ENCODE measurements around the gene SNX13. TPM values are rescaled to one million over a fixed set of nuclear protein-coding genes. Genes with fewer than 3 reads are reported as not detected.

Gene SNX13
- total RNA-seq, 1 experiment from 2014 or later = 36.1 TPM

DNA sequence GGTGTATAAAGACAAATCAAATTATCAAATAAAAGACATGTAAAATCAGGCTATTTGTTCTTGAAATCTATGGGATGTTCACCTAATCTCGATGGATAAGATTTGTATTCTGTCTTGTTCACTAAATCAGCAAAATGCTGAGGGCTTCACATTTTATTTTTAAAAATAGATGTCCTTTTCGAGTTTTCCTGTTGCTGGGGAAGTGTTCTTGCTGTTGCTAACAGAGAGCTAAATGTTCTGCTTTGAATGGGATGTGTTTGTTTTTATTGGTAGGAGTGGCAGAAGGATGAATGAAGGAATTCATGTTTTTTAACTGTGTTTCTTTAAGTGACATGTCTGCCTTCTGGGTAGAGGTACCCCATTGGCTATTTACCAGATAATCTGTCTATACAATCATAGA is 7.3 kb upstream of the SNX13 start:
- no peak for DNase-seq (ENCODE audit: low read depth)

DNA sequence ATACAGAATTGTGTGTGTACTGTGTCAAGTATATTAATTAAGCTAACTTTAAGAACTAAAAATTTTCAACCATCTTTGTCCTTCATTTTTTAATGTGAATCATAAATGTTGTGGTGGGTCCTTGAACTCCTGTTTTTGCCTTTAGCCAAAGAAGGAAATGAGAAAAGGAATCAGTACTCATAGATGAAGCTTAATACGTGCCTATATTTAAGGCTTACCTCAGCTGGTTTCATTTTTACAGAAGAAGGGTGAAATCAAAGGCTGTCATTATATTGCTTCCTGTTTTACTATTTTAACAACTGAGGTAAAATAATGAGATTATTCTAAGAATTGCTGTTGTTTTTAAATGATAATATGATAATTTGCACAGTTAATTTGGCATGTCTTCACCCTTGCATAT is 6.3 kb upstream of the SNX13 start:
- DNase-seq (ENCODE audit: low read depth) = no peak

DNA sequence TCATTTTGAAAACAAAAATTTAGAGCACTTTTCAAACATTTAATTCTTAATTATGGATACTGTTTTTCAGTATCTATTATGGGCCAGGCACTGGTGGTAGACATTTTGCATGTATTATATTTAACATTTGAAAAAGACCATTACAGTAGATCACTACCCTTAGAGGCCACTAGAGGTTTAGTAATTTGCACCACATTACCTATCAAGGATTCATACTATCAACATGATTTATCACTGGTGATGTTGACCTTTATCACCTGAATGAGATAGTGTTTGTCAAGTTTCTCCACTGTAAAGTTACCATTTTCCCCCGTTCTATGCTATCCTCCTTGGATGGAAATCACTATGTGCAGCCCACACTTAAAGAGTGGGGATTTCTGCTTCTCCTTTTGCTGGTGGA is 4.4 kb upstream of the SNX13 start:
- no peak for DNase-seq (ENCODE audit: low read depth)

DNA sequence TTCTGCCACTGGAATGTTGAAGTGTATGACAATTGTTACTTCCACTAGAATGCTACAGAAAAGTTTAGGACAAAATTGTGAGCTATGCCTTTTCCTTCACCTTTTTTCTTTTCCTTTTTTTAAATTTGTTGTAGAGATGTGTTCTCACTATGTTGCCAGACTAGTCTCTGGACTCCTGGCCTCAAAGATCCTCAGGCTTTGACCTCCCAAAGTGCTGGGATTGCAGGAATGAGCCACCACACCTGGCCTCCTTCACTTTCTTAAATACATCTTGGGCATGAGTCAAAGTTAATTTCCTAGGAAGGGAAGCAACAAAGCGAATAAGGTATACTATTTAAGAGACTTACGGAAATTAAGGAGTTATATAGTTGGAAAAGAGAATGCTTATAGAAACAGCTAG is 2.7 kb upstream of the SNX13 start:
- DNase-seq (ENCODE audit: low read depth) = no peak

DNA sequence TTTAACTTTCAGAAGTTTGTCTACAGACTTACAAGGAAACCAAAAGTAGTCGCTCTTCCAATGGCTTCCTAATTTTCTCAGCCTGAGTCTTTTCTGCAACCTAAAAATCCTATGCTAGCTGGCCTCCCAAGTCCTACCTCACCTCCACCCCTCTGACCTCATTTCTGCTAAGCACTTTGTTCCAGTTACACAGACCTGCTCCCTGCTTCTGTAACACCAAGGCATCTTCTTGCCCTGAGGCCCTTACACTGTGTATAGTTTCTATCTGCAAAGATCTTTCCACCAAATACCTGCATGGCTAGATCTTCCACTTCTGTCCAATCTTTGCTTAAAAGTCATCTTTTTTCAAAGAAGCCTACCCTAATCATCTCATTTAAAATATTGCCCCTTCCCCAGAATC is 1.9 kb upstream of the SNX13 start:
- no peak for DNase-seq (ENCODE audit: low read depth)

DNA sequence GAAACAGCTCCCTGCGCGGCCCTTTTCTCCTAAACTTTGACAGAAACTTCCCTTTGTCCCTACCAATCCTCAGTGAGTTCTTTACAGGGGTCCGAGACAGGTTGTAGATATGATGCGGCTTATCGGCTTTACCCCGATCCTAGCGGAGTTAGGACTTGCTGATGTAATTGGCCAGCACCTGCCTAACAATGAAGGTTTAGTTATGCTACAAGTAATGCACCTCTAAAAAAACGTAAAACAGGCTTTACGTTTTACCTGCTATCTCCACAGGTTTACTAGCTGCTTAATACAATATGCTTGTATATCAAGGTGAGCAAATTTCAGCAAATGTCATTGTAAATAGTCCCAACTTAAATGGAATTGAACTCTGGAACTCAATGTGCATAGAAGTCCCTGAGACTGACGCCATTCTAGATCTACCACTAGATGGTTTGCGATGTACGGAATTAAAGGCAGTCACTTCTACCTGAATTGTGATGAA is 697 bp upstream of the SNX13 start:
- no peak for DNase-seq (ENCODE audit: low read depth)

DNA sequence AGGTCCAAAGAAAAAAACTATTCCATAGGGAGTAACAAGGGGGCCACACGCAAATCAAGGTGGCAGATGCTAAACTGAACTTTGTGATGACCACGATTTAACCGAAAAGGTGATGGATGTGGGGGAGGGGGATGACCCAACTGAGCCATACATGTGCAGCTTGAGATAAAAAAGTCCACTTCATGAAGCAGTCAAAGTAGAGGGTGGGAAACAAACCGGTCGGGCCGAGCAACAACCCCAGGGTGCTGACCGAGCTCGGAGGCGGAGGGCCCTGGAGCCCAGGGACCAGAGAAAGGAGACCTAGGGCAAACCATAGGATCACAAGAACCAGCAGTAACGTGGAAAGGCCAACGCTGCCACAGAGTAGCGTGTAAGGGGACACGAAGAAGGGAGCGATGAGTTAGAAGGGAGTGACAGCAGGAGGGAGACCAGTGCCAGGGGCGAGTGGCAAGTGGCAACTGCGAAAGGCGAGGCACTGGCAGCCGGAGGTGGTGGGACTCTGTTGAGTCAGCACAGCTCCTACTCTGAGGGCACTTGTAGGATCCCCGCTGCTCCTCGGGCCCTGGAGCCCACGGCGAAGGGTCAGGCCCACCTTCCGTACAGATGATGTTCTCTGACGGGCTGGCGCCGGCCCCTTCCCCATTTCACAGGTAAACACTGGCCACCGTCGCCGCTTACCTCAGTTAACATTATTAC is 540 bp downstream of the SNX13 start:
- peak; percentile 64 for DNase-seq (ENCODE audit: low read depth)

DNA sequence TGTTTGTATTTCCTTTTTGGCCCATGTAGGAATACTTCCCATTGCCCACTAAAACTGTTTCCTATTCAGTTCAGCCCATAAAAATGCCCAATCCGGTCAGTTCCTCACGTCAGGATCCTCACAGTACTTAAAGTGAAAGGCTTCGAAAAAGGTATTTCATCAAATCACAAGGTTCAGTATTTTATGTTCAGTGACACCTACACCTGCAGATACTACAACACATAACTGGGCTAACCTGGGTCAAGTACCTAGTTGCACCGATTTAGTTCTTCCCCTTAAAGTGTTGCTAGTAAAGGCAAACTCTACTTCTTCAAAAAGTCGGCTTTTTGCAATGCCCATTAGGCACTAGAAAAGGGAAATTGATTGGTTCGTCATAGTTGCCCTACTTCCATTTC is 1.1 kb downstream of the SNX13 start:
- DNase-seq (ENCODE audit: low read depth) = peak; percentile 65

DNA sequence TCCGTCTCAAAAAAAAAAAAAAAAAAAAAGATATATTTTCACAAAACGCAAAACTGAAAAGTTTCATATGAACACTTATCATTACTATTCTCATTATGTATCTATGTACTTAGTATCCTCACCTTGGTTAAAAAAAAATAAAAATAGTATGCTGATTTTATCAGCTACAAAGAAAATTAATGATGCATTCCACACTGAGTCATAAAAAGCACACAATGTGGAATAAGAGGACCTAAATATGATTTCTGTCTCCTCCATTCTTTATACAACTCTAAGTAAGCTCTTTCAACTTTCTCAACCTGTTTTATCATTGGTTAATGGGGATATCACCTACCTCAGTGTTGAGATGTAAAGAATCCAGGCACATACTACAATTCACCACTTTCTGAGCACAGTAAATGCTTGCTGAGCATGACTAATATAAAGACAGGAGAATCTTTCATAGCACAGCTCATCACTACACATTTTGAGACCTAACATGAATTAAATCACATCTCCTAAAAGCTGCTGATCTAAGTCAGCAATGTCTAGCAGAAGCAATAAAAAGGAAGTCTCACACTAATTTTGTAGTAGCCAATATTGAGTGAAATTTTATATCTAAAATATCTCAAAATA is 2.7 kb downstream of the SNX13 start:
- DNase-seq (ENCODE audit: low read depth) = peak; percentile 12

DNA sequence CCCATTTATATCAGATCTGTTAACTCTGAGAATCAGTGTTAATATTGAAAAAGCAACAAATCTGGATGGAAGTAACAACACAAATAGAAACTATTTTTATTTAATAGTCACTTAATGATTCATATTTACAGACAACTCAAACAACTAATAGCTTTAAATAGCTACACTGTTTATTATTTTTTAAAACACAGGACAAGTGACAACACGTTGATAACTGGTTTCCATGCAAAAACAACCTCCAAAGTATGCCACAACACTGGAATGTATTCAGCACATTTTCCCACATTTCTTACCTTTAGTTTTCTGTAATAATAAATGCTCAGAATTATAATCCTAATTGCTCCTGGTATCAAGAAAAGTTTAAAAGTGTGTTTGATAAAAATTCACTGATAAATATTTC is 4.0 kb downstream of the SNX13 start:
- DNase-seq (ENCODE audit: low read depth) = no peak

DNA sequence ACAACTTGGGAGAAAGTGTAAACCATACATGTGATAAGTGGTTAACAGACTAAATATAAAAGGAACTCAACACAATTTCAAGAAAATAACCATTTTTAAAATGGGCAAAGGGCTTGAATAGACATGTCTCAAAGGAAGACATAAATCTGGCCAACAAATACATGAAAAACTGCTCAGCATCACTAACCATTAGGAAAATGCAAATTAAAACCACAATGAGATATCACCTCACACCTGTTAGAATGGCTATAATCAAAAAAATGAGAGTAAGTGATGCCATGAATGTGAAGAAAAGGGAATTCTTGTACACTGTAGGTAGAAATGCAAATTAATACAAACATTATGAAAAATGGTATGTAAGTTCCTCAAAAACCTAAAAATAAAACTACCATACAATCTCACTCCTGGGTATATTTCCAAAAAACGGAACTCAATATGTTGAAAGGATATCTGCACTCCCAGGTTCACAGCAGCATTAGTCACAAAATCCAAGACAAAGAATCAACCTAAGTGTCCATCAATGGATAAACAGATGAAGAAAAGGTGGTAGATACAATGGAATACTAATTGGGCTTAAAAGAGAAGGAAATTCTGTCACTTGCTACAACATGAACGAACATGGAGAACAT is 5.6 kb downstream of the SNX13 start:
- DNase-seq (ENCODE audit: low read depth) = no peak

DNA sequence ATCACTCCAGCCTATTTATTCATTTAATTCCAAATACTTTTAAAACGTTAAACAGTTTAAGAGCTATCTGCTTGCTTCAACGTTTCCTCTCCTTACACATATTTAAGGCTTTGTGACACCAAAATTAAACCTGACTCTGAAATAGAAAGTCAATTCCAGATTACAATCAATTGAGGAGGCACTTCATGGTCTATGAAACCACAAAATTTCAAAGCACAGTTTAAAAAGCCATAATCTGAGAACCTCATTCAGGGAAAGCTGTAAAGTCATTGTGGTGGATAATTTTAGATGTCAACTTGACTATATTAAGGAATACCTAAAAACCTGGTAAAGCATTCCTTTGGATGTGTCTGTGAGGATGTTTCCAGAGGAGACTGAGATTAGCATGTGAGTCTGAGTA is 6.2 kb downstream of the SNX13 start:
- no peak for DNase-seq (ENCODE audit: low read depth)

DNA sequence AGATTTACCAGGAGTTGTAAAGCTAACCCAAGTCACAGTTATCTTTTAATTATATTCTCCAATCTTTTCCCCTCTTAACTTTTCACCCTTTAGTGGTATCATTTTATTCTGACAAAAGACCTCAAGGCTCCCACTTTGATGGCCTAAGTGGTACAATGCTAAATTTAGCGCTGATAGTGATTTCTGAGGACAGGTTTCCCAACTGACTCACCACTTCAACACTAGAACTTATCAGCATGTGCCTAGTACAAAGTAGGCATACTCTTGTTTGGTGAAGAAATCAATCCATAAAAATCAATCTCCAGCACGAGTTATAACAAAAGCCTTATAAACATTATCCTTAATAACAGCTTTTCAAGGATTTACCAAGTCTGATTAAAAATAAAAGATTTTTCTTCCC is 7.5 kb downstream of the SNX13 start:
- no peak for DNase-seq (ENCODE audit: low read depth)

DNA sequence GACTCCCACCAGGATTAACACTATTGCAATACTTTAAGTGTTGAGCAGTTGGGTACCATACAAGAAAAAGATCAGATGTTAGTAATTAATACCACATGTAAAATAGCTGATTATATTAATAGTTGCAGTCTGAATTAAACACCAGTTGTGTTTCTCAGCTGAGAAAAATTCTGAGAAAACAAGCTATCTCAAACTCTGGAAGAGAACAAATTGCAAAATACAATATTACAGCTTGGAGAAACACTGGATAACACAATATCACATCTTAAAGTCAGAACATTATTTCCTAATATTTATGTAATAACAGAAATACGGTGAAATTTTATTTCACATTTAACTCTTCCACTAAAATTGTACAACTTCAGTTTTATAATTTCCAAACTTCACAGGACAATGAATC is 9.2 kb downstream of the SNX13 start:
- DNase-seq (ENCODE audit: low read depth) = no peak

DNA sequence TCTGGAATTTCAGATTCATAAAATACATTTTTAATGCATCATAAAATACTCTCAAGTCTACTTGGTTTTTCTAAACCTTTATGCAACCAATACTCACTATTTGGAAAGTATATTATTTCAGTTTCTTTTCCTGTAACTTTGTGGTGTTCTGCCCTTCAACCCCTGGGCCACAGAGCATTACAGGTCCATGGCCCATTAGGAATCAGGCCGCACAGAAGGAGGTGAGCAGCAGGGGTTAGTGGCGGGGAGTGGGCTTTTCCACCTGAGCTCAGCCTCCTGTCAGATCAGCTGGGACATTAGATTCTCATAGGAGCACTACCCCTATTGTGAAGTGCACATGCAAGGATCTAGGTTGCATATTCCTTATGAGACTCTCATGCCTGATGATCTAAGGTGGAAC is 9.7 kb downstream of the SNX13 start:
- no peak for DNase-seq (ENCODE audit: low read depth)

DNA sequence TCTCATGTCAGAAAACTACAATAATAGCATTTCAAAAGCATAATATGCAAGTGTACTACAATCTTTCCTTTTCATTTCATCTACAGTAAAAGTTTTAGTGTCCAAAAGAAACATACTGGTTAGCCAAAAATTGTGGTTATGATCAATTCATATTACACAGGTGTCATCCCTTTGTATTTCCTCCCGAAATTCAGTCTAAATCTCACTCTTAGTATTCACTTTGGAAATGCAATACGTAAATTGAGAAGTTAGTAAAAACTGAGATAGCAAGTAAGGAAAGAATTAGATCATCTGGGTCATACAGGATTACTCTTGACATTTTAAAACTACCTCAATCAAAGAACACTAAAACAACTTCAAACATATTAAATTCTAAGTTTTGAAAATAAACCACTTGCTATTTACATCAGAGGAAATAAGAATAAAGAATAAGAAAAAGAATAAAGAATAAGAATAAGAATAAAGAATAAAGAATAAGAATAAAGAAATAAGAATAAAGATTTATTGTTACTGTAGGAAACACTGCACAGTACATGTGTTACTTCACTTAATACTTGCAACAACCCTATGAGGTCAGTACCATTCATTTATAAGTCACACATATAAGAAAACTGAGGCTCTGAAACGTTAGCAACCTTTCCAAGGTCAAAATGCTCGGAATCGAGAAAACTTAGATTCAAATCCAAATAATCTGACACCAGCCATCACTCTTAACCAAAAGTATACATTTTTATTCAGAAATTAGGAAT is 10.5 kb downstream of the SNX13 start:
- no peak for DNase-seq (ENCODE audit: low read depth)

DNA sequence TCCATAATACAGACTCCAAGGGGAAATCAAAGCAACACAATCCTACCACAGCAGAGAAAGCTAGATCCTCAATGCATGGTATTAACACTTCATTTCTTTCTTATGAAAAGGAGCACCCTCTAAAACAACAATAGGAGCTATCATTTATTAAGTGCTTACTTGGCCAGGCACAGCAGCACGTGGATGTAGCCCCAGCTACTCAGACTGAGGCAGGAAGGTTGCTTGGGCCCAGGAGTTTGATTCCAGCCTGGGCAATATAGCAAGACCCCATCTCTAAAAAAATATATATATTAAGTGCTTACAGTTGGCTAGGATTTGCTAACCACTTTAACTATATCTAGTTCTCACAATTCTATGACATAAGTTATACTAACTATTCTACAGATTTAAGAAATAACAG is 12.2 kb downstream of the SNX13 start:
- no peak for DNase-seq (ENCODE audit: low read depth)

DNA sequence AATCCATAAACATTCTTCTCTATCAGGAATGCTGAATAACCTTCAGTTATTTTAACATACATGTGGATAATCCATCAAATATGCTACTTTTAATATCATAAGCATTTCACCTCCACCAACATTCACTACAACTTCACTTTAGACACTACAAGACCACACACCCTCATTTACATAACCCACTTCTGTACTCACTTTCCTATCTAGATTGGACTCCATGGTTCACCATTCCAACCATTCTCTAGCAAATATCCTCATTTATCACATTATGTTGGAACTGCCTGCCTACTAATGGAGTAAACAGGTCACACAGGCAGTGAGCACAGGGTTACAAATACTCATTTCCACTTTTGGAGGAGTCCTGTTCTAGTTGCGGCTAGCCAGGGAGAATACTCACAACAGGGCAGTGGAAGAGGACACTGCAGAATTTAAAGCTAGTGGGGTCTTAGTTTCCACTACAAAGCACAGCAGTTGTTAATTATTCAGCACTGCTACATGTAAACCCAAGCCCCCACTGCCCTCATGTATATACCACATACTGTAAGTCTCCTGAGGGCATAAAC is 18.4 kb downstream of the SNX13 start:
- no peak for DNase-seq (ENCODE audit: low read depth)

DNA sequence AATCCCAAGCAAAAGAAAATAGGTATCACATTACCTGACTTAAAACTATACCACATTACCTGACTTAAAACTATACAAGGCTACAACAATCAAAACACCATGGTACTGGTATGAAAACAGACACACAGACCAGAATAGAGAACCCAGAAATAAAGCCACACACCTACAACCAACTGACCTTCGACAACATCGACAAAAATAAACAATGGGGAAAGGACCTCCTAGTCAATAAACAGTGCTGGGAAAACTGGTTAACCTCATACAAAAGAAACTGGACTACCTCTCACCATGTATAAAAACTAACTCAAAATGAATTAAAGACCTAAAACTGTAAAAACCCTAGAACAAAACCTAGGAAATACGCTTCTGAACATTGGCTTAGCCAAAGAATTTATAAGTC is 22.5 kb downstream of the SNX13 start:
- no peak for DNase-seq (ENCODE audit: low read depth)

DNA sequence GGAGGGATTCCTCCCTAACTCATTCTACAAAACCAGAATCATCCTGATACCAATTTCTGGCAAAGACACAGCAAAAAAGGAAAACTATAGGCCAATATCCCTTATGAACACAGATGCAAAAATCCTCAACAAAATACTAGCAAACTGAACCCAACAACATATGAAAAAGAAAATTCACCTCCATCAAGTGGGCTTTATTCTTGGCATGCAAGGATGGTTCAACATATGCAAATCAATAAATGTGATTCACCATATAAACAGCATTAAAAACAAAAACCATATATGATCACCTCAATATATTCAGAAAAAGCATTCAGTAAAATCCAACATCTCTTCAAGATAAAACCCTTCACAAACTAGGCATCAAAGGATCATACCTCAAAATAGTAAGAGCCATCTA is 23.5 kb downstream of the SNX13 start:
- no peak for DNase-seq (ENCODE audit: low read depth)

DNA sequence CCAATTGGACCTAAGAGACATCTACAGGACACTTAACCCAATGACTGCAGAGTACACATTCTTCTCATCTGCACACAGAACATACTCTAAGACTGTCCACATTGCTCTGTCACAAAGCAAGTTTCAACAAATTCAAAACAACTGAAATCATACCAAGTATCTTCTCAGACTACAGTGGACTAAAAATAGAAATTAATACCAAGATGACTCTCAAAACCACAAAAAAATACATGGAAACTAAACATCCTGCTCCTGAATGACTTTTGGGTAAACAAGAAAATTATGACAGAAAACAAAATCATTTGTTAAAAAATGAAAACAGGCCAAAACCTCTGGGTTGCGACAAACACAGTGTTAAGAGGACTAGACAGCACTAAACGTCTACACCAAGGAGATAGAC is 24.5 kb downstream of the SNX13 start:
- no peak for DNase-seq (ENCODE audit: low read depth)

DNA sequence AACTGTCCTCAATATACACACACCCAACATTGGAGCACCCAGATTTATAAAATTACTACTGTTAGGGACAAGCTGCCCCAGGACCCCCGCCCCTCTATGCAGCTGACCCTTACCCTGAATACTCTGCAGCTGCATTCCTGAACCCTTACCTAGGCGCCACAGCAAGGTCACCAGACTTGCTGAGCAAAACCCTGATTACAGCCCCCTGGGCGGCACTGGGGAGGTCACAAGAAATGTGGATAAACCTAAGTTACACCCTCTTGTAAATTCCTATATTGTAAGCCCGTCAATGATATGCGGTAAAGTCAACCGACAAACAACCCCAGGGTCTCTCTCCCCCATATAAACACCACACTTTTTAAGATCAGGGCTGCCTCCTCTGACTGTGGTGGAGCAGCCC is 25.1 kb downstream of the SNX13 start:
- no peak for DNase-seq (ENCODE audit: low read depth)
